HEK293 (cell line): Measurements from ENCODE around the gene GJC2.

Experiments
- HOXD13 ChIP-seq: sonication (generic); formaldehyde crosslinking; IDR thresholded peaks from 2 replicates; pipeline ENCODE4 v1.8.0; 2022; ENCODE audit warnings: missing genetic modification reagents, borderline replicate concordance
- KLF17 ChIP-seq: fragments of 450-650 bp; formaldehyde crosslinking; IDR thresholded peaks from 2 replicates; pipeline ENCODE4 v1.5.1; 2016; ENCODE audit warnings: missing biosample characterization, missing genetic modification characterization
- MZF1 ChIP-seq: fragments of 450-650 bp; formaldehyde crosslinking; IDR thresholded peaks from 2 replicates; pipeline ENCODE4 v1.5.1; 2017; ENCODE audit warnings: missing biosample characterization, missing genetic modification characterization, borderline replicate concordance
- SCRT1 ChIP-seq: fragments of 450-650 bp; formaldehyde crosslinking; IDR thresholded peaks from 2 replicates; pipeline ENCODE4 v1.5.1; 2016; ENCODE audit warnings: missing biosample characterization, missing genetic modification characterization, borderline replicate concordance
- SP3 ChIP-seq: fragments of 450-650 bp; formaldehyde crosslinking; IDR thresholded peaks from 2 replicates; pipeline ENCODE4 v1.5.1; 2016; ENCODE audit warnings: missing biosample characterization, missing genetic modification characterization
- SP7 ChIP-seq: fragments of 450-650 bp; formaldehyde crosslinking; IDR thresholded peaks from 2 replicates; pipeline ENCODE4 v1.5.1; 2016; ENCODE audit warnings: missing biosample characterization, missing genetic modification characterization
- ZBTB11 ChIP-seq: fragments of 450-650 bp; formaldehyde crosslinking; conservative IDR thresholded peaks from 2 replicates; pipeline ENCODE4 v1.5.1; 2016; ENCODE audit warnings: low read depth, missing biosample characterization, missing genetic modification characterization
- ZFP37 ChIP-seq: fragments of 450-650 bp; formaldehyde crosslinking; IDR thresholded peaks from 2 replicates; pipeline ENCODE4 v1.5.1; 2016; ENCODE audit warnings: missing biosample characterization, missing genetic modification characterization
- ZNF121 ChIP-seq: fragments of 450-650 bp; formaldehyde crosslinking; IDR thresholded peaks from 2 replicates; pipeline ENCODE4 v1.5.1; 2016; ENCODE audit warnings: missing biosample characterization, missing genetic modification characterization
- ZNF132 ChIP-seq: fragments of 450-650 bp; formaldehyde crosslinking; IDR thresholded peaks from 2 replicates; pipeline ENCODE4 v1.5.1; 2017; ENCODE audit warnings: missing biosample characterization, missing genetic modification characterization, borderline replicate concordance
- ZNF146 ChIP-seq: fragments of 450-650 bp; formaldehyde crosslinking; IDR thresholded peaks from 2 replicates; pipeline ENCODE4 v1.5.1; 2016; ENCODE audit warnings: missing biosample characterization, missing genetic modification characterization
- ZNF157 ChIP-seq: fragments of 450-650 bp; formaldehyde crosslinking; IDR thresholded peaks from 2 replicates; pipeline ENCODE4 v1.5.1; 2016; ENCODE audit warnings: missing biosample characterization, missing genetic modification characterization
- ZNF16 ChIP-seq: fragments of 450-650 bp; formaldehyde crosslinking; IDR thresholded peaks from 2 replicates; pipeline ENCODE4 v1.5.1; 2016; ENCODE audit warnings: low read depth, missing biosample characterization, missing genetic modification characterization
- ZNF239 ChIP-seq: fragments of 450-650 bp; formaldehyde crosslinking; IDR thresholded peaks from 2 replicates; pipeline ENCODE4 v1.5.1; 2016; ENCODE audit warnings: missing biosample characterization, missing genetic modification characterization
- ZNF24 ChIP-seq: fragments of 450-650 bp; formaldehyde crosslinking; IDR thresholded peaks from 2 replicates; pipeline ENCODE4 v1.5.1; 2016; ENCODE audit warnings: missing biosample characterization, missing genetic modification characterization
- ZNF292 ChIP-seq: fragments of 450-650 bp; formaldehyde crosslinking; IDR thresholded peaks from 2 replicates; pipeline ENCODE4 v1.5.1; 2016; ENCODE audit warnings: low read depth, missing biosample characterization, missing genetic modification characterization, borderline replicate concordance
- ZNF335 ChIP-seq: fragments of 450-650 bp; formaldehyde crosslinking; conservative IDR thresholded peaks from 2 replicates; pipeline ENCODE4 v1.5.1; 2016; ENCODE audit warnings: missing biosample characterization, missing genetic modification characterization
- ZNF391 ChIP-seq: fragments of 450-650 bp; formaldehyde crosslinking; IDR thresholded peaks from 2 replicates; pipeline ENCODE4 v1.5.1; 2016; ENCODE audit warnings: low read depth, missing biosample characterization, missing genetic modification characterization, borderline replicate concordance
- ZNF416 ChIP-seq: fragments of 450-650 bp; formaldehyde crosslinking; IDR thresholded peaks from 2 replicates; pipeline ENCODE4 v1.5.1; 2016; ENCODE audit warnings: missing biosample characterization, missing genetic modification characterization
- ZNF561 ChIP-seq: fragments of 450-650 bp; IDR thresholded peaks from 2 replicates; pipeline ENCODE4 v1.5.1; 2018; ENCODE audit warnings: missing biosample characterization, missing genetic modification characterization, borderline replicate concordance
- ZNF76 ChIP-seq: fragments of 450-650 bp; formaldehyde crosslinking; IDR thresholded peaks from 2 replicates; pipeline ENCODE4; 2016; ENCODE audit warnings: low read depth, missing biosample characterization, missing genetic modification characterization, borderline replicate concordance
- ZNF768 ChIP-seq: fragments of 450-650 bp; formaldehyde crosslinking; IDR thresholded peaks from 2 replicates; pipeline ENCODE4 v1.5.1; 2018; ENCODE audit warnings: missing biosample characterization, mild to moderate bottlenecking, missing genetic modification characterization
- ZNF785 ChIP-seq: fragments of 450-650 bp; formaldehyde crosslinking; IDR thresholded peaks from 2 replicates; pipeline ENCODE4 v1.5.1; 2016; ENCODE audit warnings: missing biosample characterization, missing genetic modification characterization
- ZNF792 ChIP-seq: fragments of 450-650 bp; formaldehyde crosslinking; IDR thresholded peaks from 2 replicates; pipeline ENCODE4 v1.5.1; 2016; ENCODE audit warnings: missing biosample characterization, missing genetic modification characterization
- ZSCAN16 ChIP-seq: fragments of 450-650 bp; formaldehyde crosslinking; IDR thresholded peaks from 2 replicates; pipeline ENCODE4 v1.5.1; 2016; ENCODE audit warnings: missing biosample characterization, missing genetic modification characterization
- ZSCAN23 ChIP-seq: fragments of 450-650 bp; formaldehyde crosslinking; IDR thresholded peaks from 2 replicates; pipeline ENCODE4 v1.5.1; 2016; ENCODE audit warnings: missing biosample characterization, missing genetic modification characterization
- TF ChIP-seq, protein P1 (sequence below): fragments of 450-650 bp; formaldehyde crosslinking; IDR thresholded peaks from 2 replicates; pipeline ENCODE4 v1.5.1; 2016; ENCODE audit warnings: missing biosample characterization, missing genetic modification characterization
- TF ChIP-seq, protein P2 (sequence below): fragments of 450-650 bp; formaldehyde crosslinking; IDR thresholded peaks from 2 replicates; pipeline ENCODE4 v1.5.1; 2017; ENCODE audit warnings: missing biosample characterization, missing genetic modification characterization
- TF ChIP-seq, protein P3 (sequence below): fragments of 450-650 bp; formaldehyde crosslinking; IDR thresholded peaks from 2 replicates; pipeline ENCODE4 v1.5.1; 2017; ENCODE audit warnings: missing biosample characterization, missing genetic modification characterization
- TF ChIP-seq, protein P4 (sequence below): fragments of 450-650 bp; formaldehyde crosslinking; IDR thresholded peaks from 2 replicates; pipeline ENCODE4 v1.5.1; 2016; ENCODE audit warnings: missing biosample characterization, missing genetic modification characterization

The GJC2 gene

DNA sequence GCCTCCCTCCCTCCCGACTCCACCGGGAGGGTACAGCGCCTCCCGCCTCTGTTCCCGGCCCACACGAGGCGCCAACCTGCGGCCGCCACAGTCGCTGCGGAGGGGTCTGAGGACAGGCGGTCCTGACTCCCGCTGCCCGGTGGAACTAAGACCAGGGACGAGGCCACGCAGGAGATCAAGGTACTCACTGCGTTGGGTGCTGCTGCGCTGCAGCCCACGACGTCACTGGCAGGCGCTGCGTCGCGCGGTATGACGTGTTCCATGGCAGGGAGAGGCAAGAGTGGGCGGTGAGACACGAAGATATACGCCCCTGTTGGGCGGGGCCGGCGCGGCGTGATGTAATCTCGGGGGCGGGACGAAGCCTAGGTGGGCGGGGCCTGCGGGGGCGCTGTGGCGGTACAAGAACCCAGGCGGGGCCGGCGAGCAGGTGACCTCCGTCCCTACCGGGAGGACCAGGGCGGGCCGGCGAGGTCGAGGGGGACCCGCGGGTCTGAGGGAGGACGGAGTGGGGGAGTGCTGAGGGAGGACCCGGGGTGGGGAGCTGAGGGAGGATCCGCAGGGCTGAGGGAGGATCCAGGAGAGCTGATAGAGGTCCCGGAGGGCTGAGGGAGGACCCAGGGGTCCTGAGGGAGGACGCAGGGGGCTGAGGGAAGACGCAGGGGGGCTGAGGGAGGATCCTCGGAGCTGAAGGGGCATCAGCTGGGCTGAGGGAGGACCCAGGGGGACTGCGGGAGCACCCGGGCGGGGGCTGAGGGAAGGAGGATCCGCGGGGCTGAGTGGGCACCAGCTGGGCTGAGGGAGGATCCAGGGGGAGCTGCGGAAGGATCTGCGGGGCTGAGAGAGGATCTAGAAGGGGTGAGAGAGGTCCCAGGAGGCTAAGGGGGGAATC lies 40.4 kb upstream of the GJC2 start, which contains the start of gene MRPL55 (continued):
- TF ChIP-seq, protein P1, sequence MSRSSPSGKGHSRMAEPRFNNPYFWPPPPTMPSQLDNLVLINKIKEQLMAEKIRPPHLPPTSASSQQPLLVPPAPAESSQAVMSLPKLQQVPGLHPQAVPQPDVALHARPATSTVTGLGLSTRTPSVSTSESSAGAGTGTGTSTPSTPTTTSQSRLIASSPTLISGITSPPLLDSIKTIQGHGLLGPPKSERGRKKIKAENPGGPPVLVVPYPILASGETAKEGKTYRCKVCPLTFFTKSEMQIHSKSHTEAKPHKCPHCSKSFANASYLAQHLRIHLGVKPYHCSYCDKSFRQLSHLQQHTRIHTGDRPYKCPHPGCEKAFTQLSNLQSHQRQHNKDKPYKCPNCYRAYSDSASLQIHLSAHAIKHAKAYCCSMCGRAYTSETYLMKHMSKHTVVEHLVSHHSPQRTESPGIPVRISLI, result no peak
- TF ChIP-seq ZNF146 (peak; percentile 57; the same call in 1 of the 2 replicates), ZNF416 (tag by site-specific recombination) (no peak), ZNF157 (tag by site-specific recombination) (0 out of 2 replicates have a peak, but pooled peaks have one; percentile 23), ZNF561 (tag by site-specific recombination) (peak; percentile 46; the same call in 1 of the 2 replicates), ZNF76 (tag by site-specific recombination) (peak; percentile 79; the same call in 1 of the 2 replicates), ZNF24 (tag by site-specific recombination) (peak; percentile 58), ZNF785 (tag by site-specific recombination) (peak; percentile 82; the same call in 1 of the 2 replicates), ZNF292 (tag by site-specific recombination) (no peak), ZNF335 (tag by site-specific recombination) (peak; percentile 99), ZNF239 (tag by site-specific recombination) (peak; percentile 44; the same call in 1 of the 2 replicates), ZNF792 (0 out of 2 replicates have a peak, but pooled peaks have one; percentile 13), SP3 (tag by site-specific recombination) (peak; percentile 100), HOXD13 (CRISPR knock-in tag) (no peak), ZNF768 (no peak), KLF17 (tag by site-specific recombination) (peak; percentile 94), ZNF391 (peak; percentile 86; the same call in 1 of the 2 replicates), ZFP37 (tag by site-specific recombination) (peak; percentile 27; the same call in 1 of the 2 replicates), MZF1 (tag by site-specific recombination) (peak; percentile 73; the same call in 1 of the 2 replicates), ZSCAN23 (tag by site-specific recombination) (peak; percentile 89; the same call in 1 of the 2 replicates), SP7 (tag by site-specific recombination) (peak; percentile 94), SCRT1 (tag by site-specific recombination) (0 out of 2 replicates have a peak, but pooled peaks have one; percentile 10), ZNF132 (tag by site-specific recombination) (no peak), ZSCAN16 (tag by site-specific recombination) (no peak), ZNF121 (tag by site-specific recombination) (peak; percentile 59; the same call in 1 of the 2 replicates), ZNF16 (tag by site-specific recombination) (no peak), ZBTB11 (tag by site-specific recombination) (no peak)
- TF ChIP-seq, protein P2, sequence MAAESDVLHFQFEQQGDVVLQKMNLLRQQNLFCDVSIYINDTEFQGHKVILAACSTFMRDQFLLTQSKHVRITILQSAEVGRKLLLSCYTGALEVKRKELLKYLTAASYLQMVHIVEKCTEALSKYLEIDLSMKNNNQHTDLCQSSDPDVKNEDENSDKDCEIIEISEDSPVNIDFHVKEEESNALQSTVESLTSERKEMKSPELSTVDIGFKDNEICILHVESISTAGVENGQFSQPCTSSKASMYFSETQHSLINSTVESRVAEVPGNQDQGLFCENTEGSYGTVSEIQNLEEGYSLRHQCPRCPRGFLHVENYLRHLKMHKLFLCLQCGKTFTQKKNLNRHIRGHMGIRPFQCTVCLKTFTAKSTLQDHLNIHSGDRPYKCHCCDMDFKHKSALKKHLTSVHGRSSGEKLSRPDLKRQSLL (tag by site-specific recombination), result no peak
- TF ChIP-seq, protein P3, sequence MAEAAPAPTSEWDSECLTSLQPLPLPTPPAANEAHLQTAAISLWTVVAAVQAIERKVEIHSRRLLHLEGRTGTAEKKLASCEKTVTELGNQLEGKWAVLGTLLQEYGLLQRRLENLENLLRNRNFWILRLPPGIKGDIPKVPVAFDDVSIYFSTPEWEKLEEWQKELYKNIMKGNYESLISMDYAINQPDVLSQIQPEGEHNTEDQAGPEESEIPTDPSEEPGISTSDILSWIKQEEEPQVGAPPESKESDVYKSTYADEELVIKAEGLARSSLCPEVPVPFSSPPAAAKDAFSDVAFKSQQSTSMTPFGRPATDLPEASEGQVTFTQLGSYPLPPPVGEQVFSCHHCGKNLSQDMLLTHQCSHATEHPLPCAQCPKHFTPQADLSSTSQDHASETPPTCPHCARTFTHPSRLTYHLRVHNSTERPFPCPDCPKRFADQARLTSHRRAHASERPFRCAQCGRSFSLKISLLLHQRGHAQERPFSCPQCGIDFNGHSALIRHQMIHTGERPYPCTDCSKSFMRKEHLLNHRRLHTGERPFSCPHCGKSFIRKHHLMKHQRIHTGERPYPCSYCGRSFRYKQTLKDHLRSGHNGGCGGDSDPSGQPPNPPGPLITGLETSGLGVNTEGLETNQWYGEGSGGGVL (tag by site-specific recombination), result peak; percentile 95
- TF ChIP-seq, protein P4, sequence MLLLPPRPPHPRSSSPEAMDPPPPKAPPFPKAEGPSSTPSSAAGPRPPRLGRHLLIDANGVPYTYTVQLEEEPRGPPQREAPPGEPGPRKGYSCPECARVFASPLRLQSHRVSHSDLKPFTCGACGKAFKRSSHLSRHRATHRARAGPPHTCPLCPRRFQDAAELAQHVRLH (tag by site-specific recombination), result peak; percentile 79
